ENCODE results near the gene ENC1. TPM values are rescaled to one million over a fixed set of nuclear protein-coding genes. Genes with fewer than 3 reads are reported as not detected.

ENC1 gene
- total and polyA plus RNA-seq, 9 donors: 13.2 to 57.2 (median 27.7) TPM

DNA sequence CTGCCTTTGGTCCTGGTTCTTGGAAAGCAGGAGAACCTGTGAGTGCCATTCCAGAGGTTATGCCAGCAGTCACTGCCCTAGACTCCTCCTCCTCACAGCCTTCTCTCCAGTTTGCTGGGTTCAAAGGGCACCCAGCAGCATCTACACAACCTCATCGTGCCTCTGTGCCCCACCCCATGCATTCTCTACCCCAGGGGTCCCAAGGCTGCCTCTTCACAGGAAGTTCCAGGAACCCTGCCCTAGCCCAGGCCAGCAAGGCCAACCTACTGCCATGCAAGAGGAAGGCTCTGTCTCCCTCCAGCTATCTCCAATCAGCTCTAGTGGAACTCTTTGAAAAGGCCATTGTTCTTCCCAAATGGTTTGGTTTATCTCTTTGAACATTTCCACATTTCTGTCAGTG lies 21.2 kb downstream of the ENC1 start:
- TF ChIP-seq, protein P1, sequence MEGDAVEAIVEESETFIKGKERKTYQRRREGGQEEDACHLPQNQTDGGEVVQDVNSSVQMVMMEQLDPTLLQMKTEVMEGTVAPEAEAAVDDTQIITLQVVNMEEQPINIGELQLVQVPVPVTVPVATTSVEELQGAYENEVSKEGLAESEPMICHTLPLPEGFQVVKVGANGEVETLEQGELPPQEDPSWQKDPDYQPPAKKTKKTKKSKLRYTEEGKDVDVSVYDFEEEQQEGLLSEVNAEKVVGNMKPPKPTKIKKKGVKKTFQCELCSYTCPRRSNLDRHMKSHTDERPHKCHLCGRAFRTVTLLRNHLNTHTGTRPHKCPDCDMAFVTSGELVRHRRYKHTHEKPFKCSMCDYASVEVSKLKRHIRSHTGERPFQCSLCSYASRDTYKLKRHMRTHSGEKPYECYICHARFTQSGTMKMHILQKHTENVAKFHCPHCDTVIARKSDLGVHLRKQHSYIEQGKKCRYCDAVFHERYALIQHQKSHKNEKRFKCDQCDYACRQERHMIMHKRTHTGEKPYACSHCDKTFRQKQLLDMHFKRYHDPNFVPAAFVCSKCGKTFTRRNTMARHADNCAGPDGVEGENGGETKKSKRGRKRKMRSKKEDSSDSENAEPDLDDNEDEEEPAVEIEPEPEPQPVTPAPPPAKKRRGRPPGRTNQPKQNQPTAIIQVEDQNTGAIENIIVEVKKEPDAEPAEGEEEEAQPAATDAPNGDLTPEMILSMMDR (IDR thresholded peaks at IDR 0.05): no peak
- TF ChIP-seq POLR2A (IDR thresholded peaks at IDR 0.05) (no peak), EP300 (IDR thresholded peaks at IDR 0.05) (no peak)
- Histone ChIP-seq H3K27ac (no peak overlapping the region), H3K4me3 (no peak overlapping the region), H3K36me3 (no peaks in the 10 kb centered on the region), H3K27me3 (no peaks in the 10 kb centered on the region), H3K4me1 (ENCODE audit: insufficient read depth) (peaks cover 6% of the 10 kb centered on the region), H3K9me3 (no peaks in the 10 kb centered on the region)
- 54 to 81% (median 76%) methylated on average over 1 of the region's 1 CpG for WGBS, 3 donors
- intact Hi-C loops (cut with DNase I): no loop called here
- no peak for DNase-seq

DNA sequence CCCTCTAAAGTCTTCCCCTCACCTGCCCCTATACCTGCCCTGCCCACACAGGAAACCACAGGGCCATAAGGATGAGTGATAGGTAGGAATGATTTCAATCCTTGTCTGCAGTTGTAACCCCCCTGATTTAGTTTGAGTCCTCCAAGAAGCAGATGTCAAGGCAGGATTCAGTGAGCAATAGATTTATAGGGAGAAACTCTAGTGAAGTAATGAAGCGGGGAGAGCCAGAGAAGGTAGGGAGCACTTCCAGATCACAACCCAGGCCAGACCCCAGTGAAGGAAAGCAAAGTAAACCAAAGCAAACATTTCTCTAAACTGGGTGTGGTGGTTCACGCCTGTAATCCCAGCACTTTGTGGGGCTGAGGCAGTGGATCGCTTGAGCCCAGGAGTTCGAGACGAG lies 22.4 kb downstream of the ENC1 start:
- intact Hi-C loops (cut with DNase I): no loop called here
- Histone ChIP-seq H3K27ac (no peak overlapping the region), H3K27me3 (no peaks in the 10 kb centered on the region), H3K36me3 (no peaks in the 10 kb centered on the region), H3K4me3 (no peak overlapping the region), H3K9me3 (no peaks in the 10 kb centered on the region), H3K4me1 (ENCODE audit: insufficient read depth) (peaks cover 6% of the 10 kb centered on the region)
- TF ChIP-seq, protein P1 (IDR thresholded peaks at IDR 0.05): no peak
- no peak for TF ChIP-seq EP300 (IDR thresholded peaks at IDR 0.05)
- TF ChIP-seq POLR2A (IDR thresholded peaks at IDR 0.05): no peak
- 97 to 98% (median 97%) methylated on average over 5 of the region's 5 CpGs for WGBS, 3 donors
- DNase-seq: no peak

DNA sequence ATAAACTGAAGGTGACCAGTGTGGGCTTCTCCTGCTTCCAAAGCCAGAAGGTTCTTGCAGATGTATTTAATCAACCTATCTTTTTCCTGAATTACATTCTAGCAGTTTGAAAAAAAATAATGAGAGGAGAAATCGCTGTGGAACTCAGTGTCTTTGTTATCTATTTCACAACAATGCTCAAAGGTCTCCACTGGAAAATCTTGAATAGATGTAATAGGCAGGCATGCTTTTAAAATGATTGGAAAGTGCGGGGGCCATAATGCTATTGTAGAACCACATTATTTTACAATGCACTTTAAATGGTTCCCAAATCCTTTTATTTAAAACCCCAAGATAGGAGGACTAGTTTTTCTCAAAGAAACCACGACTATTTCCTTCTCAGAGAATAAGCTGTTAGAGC lies 23.3 kb downstream of the ENC1 start:
- Histone ChIP-seq H3K9me3 (no peaks in the 10 kb centered on the region), H3K4me3 (no peak overlapping the region), H3K27ac (no peak overlapping the region), H3K36me3 (no peaks in the 10 kb centered on the region), H3K4me1 (ENCODE audit: insufficient read depth) (peaks cover 6% of the 10 kb centered on the region), H3K27me3 (no peaks in the 10 kb centered on the region)
- TF ChIP-seq, protein P1 (IDR thresholded peaks at IDR 0.05): no peak
- no peak for TF ChIP-seq POLR2A (IDR thresholded peaks at IDR 0.05)
- TF ChIP-seq EP300 (IDR thresholded peaks at IDR 0.05): no peak
- intact Hi-C loops (cut with DNase I): no loop called here
- WGBS, 3 donors: 23 to 31% (median 23%) methylated on average over 3 of the region's 3 CpGs
- DNase-seq: no peak

DNA sequence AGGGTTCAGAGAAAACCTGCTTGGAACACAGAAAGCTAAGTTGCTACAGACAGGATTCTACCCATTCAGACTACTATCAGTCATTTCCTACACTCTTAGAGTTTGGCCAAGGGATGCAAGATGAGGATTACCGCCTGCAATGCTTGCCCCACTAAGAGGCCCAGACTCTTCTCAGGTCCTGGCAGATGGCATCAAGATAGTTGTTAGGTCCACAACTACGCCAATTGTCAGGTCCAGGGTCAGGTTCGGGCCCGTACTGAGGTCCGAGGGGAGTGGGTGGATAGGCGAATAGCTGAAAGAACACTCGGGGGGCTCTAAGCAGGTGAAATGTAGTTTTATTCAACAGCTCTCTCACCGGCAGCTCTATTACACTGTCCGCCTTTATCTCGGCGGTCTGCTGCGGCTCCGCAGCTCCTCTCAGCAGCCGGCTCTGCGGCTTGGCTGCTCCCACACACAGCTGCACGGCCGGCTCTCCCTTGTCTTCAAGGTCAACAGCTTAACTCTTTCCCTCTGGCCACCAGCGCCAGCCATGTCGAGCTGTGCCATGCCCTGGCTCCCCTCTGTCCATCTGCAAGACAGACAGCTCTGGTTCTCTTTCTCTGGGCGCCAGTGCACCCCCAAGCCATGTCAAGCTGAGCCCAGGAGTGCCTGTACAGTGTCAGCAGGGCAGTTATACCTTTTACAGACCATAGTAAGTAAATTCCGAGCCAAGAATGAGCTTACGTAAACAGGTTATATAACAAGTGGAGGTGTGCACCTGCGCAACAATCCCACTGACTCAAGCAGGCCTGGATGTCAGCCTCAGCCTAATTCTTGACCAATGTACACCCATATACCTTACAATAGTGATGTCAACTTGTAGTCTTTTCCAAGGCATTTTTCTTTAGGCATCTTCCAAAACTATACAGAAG lies 24.0 kb downstream of the ENC1 start:
- 14 to 23% (median 17%) methylated on average over 23 of the region's 23 CpGs for WGBS, 3 donors
- peak; percentile 49 to 82 (median 72) for DNase-seq

More for the DNA sequence above, 24.0 kb downstream of the ENC1 start:
- Histone ChIP-seq H3K27me3 (no peaks in the 10 kb centered on the region), H3K9me3 (no peaks in the 10 kb centered on the region), H3K4me3 (no peak overlapping the region), H3K27ac (peak overlapping the region in 1 of 2 donors; percentile 41), H3K4me1 (ENCODE audit: insufficient read depth) (peaks cover 6% of the 10 kb centered on the region), H3K36me3 (no peaks in the 10 kb centered on the region)
- TF ChIP-seq, protein P1 (IDR thresholded peaks at IDR 0.05): no peak
- TF ChIP-seq POLR2A (IDR thresholded peaks at IDR 0.05): no peak
- TF ChIP-seq EP300 (IDR thresholded peaks at IDR 0.05): no peak
- intact Hi-C loops (cut with DNase I): no loop called here

Measured in ovary (tissue), 9 donors.